Embryonic facial prominence (tissue), 1 donor: ENCODE data around the gene PDE4B.
A peak's percentile ranks its signal among the peaks of the same experiment; 100 is the strongest.
"Not testable (repeated sequence)": the region's sequence is repeated elsewhere in the genome, so short reads cannot be mapped to it uniquely, and the experiment has no call there.

Experiments
- DNase-seq: peaks from one replicate; pipeline ENCODE4 v3.0.0-alpha.2; 2016; ENCODE audit errors: extremely low spot score

PDE4B gene

GRCh38 chr1:65953170-65953569, 160.5 kb downstream of the PDE4B start:
- no peak for DNase-seq

- DNase-seq = no peak
Observed at GRCh38 chr1:65955071-65955470, 162.4 kb downstream of the PDE4B start.

GRCh38 chr1:65955503-65955902, 162.8 kb downstream of the PDE4B start:
- no peak for DNase-seq

- peak; percentile 36 for DNase-seq
Observed at GRCh38 chr1:65958561-65959350, 166.1 kb downstream of the PDE4B start.

- DNase-seq = no peak
Observed at GRCh38 chr1:65959896-65960567, 167.3 kb downstream of the PDE4B start.

- no peak for DNase-seq
Observed at GRCh38 chr1:65963156-65963888, 170.6 kb downstream of the PDE4B start.

GRCh38 chr1:65964123-65964522, 171.4 kb downstream of the PDE4B start:
- no peak for DNase-seq

- DNase-seq = no peak
Observed at GRCh38 chr1:65965112-65965996, 172.7 kb downstream of the PDE4B start.

GRCh38 chr1:65967492-65967891, 174.8 kb downstream of the PDE4B start:
- DNase-seq = not testable (repeated sequence)

- DNase-seq = no peak
Observed at GRCh38 chr1:65971547-65971946, 178.9 kb downstream of the PDE4B start.

- DNase-seq = no peak
Observed at GRCh38 chr1:65975708-65976107, 183.0 kb downstream of the PDE4B start.

- DNase-seq = no peak
Observed at GRCh38 chr1:65979136-65980044, 186.7 kb downstream of the PDE4B start.

GRCh38 chr1:65980237-65980636, 187.5 kb downstream of the PDE4B start:
- no peak for DNase-seq

- DNase-seq = no peak
Observed at GRCh38 chr1:65983500-65983899, 190.8 kb downstream of the PDE4B start.

- DNase-seq = no peak
Observed at GRCh38 chr1:65985393-65986066, 192.8 kb downstream of the PDE4B start.

GRCh38 chr1:65986146-65986545, 193.5 kb downstream of the PDE4B start:
- no peak for DNase-seq

GRCh38 chr1:65990161-65990560, 197.5 kb downstream of the PDE4B start:
- DNase-seq = no peak

- no peak for DNase-seq
Observed at GRCh38 chr1:65991694-65992093, 199.0 kb downstream of the PDE4B start.

GRCh38 chr1:65992165-65992821, 199.6 kb downstream of the PDE4B start:
- DNase-seq = no peak
